Pancreas (tissue), 10 donors: Measurements from ENCODE around the gene TTC7B. TPM values are rescaled to one million over a fixed set of nuclear protein-coding genes. Genes with fewer than 3 reads are reported as not detected.

Experiments
- ATAC-seq, 4 donors: fragments of 200-7000 bp; cut with Tn5 transposase; one replicate each; pipeline versions ENCODE4 v1.8.0 to v1.9.1; 2020; ENCODE audit warnings: mild to moderate bottlenecking in 4 of 4, moderate library complexity in 4 of 4
- DNase-seq, 6 donors: peaks; one replicate each; pipeline ENCODE4 v3.0.0-alpha.2; 2020
- FAIRE-seq: peaks from 2 replicates; lab custom pipeline; 2012; peaks lifted over from hg19 to GRCh38; lab: Jason Lieb, UNC
- H3K27ac ChIP-seq, 4 donors: fragments of 200-600 bp; sonication (generic); 1 replicate in 3 of 4; 2 replicates in 1 of 4; pipeline versions ENCODE4 v1.5.0 to v1.8.0; 2020
- H3K27me3 ChIP-seq, 4 donors: fragments of 200-600 bp; one replicate each; pipeline ENCODE4 v1.8.0; 2021
- H3K36me3 ChIP-seq, 3 donors: fragments of 200-600 bp; sonication (generic) in 1 of 3; one replicate each; pipeline versions ENCODE4 v1.5.0 to v1.8.0; 2020 to 2021
- H3K4me1 ChIP-seq, 3 donors: fragments of 200-600 bp; one replicate each; pipeline ENCODE4 v1.8.0; 2021
- H3K4me3 ChIP-seq, 4 donors: fragments of 200-600 bp; sonication (generic) in 2 of 4; one replicate each; pipeline versions ENCODE4 v1.5.0 to v1.8.0; 2020 to 2021
- H3K9me3 ChIP-seq, 4 donors: fragments of 200-600 bp; one replicate each; pipeline ENCODE4 v1.8.0; 2021
- WGBS, 2 donors: extraction: QIAGEN DNeasy Blood & Tissue Kit; methylation state at CpG; one replicate each; pipeline ENCODE4 v1.1.7; 2013; 5-methylcytosine and 5-hydroxymethylcytosine counted together
- intact Hi-C, 3 donors: fragments of 100-400 bp; cut with DNase I; formaldehyde crosslinking; loops; one replicate each; pipeline versions ENCODE4 v1.11.1 to v1.14.2; 2022
- polyA plus RNA-seq, 2 donors: library from polyadenylated mRNA; stranded (reverse); fragments of 200-250 nt; gene quantifications; one replicate each; pipeline ENCODE4 v1.2.3, GENCODE V29; 2013
- total RNA-seq, 6 donors: library from RNA; stranded (reverse); fragmentation: NEBNext Ultra II Directional in 4 of 6; extraction: Animal tissue kit (Norgen Biotek cat#: 25700) in 4 of 6; gene quantifications; one replicate each; pipeline versions ENCODE4 v1.2.1 to v1.2.4, GENCODE V29; 2021 to 2023
- TF ChIP-seq, protein P1 (sequence below), 4 donors: fragments of 200-600 bp; sonication (generic) in 3 of 4; IDR thresholded peaks; one replicate each; pipeline versions ENCODE4 v1.5.0 to v1.8.0; 2021; ENCODE audit warnings: antibody characterized with exemption in 4 of 4
- donor health status: healthy with polysubstance abuse.
- donor health status: DM: no; HTN: no; CAD: no; lungs with moderate emphysema.
- donor health status: DM: no; HTN: no; CAD: no.
- donor health status: control.
- donor health status: control.
- donor health status: Bipolar disorder and iron deficiency.
- donor health status: DM: yes; HTN: yes; CAD: no.
- donor health status: DM: no; HTN: no; CAD: no.
- donor health status: DM: no; HTN: no; CAD: no.
- donor health status: DM: yes; HTN: yes; CAD: no.

The TTC7B gene
- total and polyA plus RNA-seq, 8 donors, result 8.9 to 39.6 (median 29.6) TPM

GRCh38 chr14:90510159-90510558 is 306.1 kb downstream of the TTC7B start:
- FAIRE-seq (no peak), DNase-seq (peak in 4 of 6 donors; percentile 67 to 84 (median 81)), ATAC-seq (peak; percentile 56 to 70 (median 63))
- TF ChIP-seq, protein P1, sequence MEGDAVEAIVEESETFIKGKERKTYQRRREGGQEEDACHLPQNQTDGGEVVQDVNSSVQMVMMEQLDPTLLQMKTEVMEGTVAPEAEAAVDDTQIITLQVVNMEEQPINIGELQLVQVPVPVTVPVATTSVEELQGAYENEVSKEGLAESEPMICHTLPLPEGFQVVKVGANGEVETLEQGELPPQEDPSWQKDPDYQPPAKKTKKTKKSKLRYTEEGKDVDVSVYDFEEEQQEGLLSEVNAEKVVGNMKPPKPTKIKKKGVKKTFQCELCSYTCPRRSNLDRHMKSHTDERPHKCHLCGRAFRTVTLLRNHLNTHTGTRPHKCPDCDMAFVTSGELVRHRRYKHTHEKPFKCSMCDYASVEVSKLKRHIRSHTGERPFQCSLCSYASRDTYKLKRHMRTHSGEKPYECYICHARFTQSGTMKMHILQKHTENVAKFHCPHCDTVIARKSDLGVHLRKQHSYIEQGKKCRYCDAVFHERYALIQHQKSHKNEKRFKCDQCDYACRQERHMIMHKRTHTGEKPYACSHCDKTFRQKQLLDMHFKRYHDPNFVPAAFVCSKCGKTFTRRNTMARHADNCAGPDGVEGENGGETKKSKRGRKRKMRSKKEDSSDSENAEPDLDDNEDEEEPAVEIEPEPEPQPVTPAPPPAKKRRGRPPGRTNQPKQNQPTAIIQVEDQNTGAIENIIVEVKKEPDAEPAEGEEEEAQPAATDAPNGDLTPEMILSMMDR (IDR thresholded peaks at IDR 0.05), result no peak
- Histone ChIP-seq H3K4me3 (no peak overlapping the region), H3K4me1 (peaks cover 5 to 16% (median 14%) of the 10 kb centered on the region in 3 donors), H3K27me3 (no peaks in the 10 kb centered on the region), H3K36me3 (no peaks in the 10 kb centered on the region), H3K27ac (peak overlapping the region in 3 of 4 donors; percentile 64 to 90 (median 74)), H3K9me3 (no peaks in the 10 kb centered on the region)
- intact Hi-C loops, result loop anchor here in 1 of 3 donors (10.0 kb wide), 1 partner anchor 105 kb away; no protein-coding TSS in a partner anchor
- 48 to 51% methylated on average over 9 of the region's 9 CpGs for WGBS, 2 donors

GRCh38 chr14:90509403-90509802 is 306.8 kb downstream of the TTC7B start:
- Histone ChIP-seq H3K27ac (peak overlapping the region; percentile 3 to 90 (median 40)), H3K4me1 (peaks cover 5 to 16% (median 14%) of the 10 kb centered on the region in 3 donors), H3K4me3 (no peak overlapping the region), H3K27me3 (no peaks in the 10 kb centered on the region), H3K36me3 (no peaks in the 10 kb centered on the region), H3K9me3 (no peaks in the 10 kb centered on the region)
- TF ChIP-seq, protein P1 (IDR thresholded peaks at IDR 0.05), result no peak
- WGBS, 2 donors, result 55 to 67% methylated on average over 5 of the region's 5 CpGs
- ATAC-seq (no peak), DNase-seq (no peak), FAIRE-seq (no peak)
- intact Hi-C loops, result no loop called here

GRCh38 chr14:90508536-90509254 is 307.5 kb downstream of the TTC7B start:
- H3K4me3 ChIP-seq, result no peak overlapping the region
- H3K27me3 ChIP-seq, result no peaks in the 10 kb centered on the region
- ATAC-seq (peak in 1 of 4 donors; percentile 15), FAIRE-seq (no peak), DNase-seq (peak in 3 of 6 donors; percentile 48 to 54 (median 52))
- H3K4me1 ChIP-seq, result peaks cover 5 to 16% (median 14%) of the 10 kb centered on the region in 3 donors
- TF ChIP-seq, protein P1 (IDR thresholded peaks at IDR 0.05), result no peak
- no peaks in the 10 kb centered on the region for H3K36me3 ChIP-seq
- H3K27ac ChIP-seq, result peak overlapping the region in 3 of 4 donors; percentile 3 to 90 (median 74)
- 29 to 38% methylated on average over 21 of the region's 21 CpGs for WGBS, 2 donors
- no peaks in the 10 kb centered on the region for H3K9me3 ChIP-seq
- intact Hi-C loops, result no loop called here

- no peak for ATAC-seq
- Histone ChIP-seq H3K9me3 (no peaks in the 10 kb centered on the region), H3K36me3 (no peaks in the 10 kb centered on the region), H3K4me1 (peaks cover 5 to 13% (median 10%) of the 10 kb centered on the region in 3 donors), H3K27me3 (no peaks in the 10 kb centered on the region), H3K4me3 (no peak overlapping the region), H3K27ac (peak overlapping the region in 1 of 4 donors; percentile 90)
- no peak for FAIRE-seq
- TF ChIP-seq, protein P1 (IDR thresholded peaks at IDR 0.05), result no peak
- intact Hi-C loops, result no loop called here
- WGBS, 2 donors, result 76 to 90% methylated on average over 9 of the region's 9 CpGs
- no peak for DNase-seq
These were observed 308.2 kb downstream of the TTC7B start for GRCh38 chr14:90508036-90508435.

DNA sequence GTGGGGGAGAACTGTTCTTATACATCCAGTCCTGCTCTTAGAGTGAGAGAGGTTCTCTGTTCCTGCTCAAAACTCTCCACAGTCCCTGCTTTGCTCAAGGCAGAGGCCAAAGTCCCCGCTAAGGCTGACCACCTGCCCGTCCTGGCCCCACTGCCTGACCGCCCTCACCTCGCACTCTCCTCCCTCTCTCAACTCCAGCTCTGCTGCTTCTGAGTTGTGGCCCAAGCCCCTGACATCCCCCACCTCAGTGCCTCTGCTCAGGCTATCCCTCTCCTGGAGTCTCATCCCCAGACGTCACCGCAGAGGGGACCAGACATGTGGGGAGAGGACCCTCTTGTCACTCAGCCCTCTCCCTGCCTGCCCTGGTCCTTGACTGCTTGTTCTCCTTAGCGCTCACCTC is 308.8 kb downstream of the TTC7B start:
- H3K27ac ChIP-seq, result no peak overlapping the region
- intact Hi-C loops, result no loop called here

More for the DNA sequence above, 308.8 kb downstream of the TTC7B start:
- ATAC-seq (no peak), FAIRE-seq (no peak), DNase-seq (no peak)
- Histone ChIP-seq H3K9me3 (no peaks in the 10 kb centered on the region), H3K4me1 (peaks cover 0 to 6% (median 4%) of the 10 kb centered on the region in 3 donors), H3K36me3 (no peaks in the 10 kb centered on the region), H3K4me3 (no peak overlapping the region), H3K27me3 (no peaks in the 10 kb centered on the region)
- TF ChIP-seq, protein P1 (IDR thresholded peaks at IDR 0.05), result no peak
- WGBS, 2 donors, result 85 to 91% methylated on average over 7 of the region's 7 CpGs
